CD4-positive, alpha-beta T cell (primary cell): ENCODE results near the gene RNF128. TPM values are rescaled to one million over a fixed set of nuclear protein-coding genes. Genes with fewer than 3 reads are reported as not detected.

Source experiments
- ATAC-seq: fragments of 200-7000 bp; cut with Tn5 transposase; one replicate; pipeline ENCODE4 v1.10.0; 2022; ENCODE audit warnings: mild to moderate bottlenecking; ENCODE audit not compliant: poor library complexity
- CTCF ChIA-PET: fragments of 350-600 bp; sonication (Branson Sonifier 250); formaldehyde crosslinking; loops from one replicate; lab custom pipeline; 2021; ENCODE audit warnings: antibody characterized with exemption, inconsistent platforms; lab: Charles Lee
- POLR2A ChIA-PET: fragments of 350-600 bp; sonication (Branson Sonifier 250); formaldehyde crosslinking; loops from one replicate; lab custom pipeline; 2021; ENCODE audit warnings: antibody characterized with exemption, inconsistent platforms; lab: Charles Lee
- DNase-seq, 14 experiments: peaks; one replicate each; pipeline ENCODE4 v3.0.0-alpha.2; 2013 to 2020; ENCODE audit warnings: mixed read lengths in 2 of 14
- H3K27ac ChIP-seq, 2 donors: one replicate each; pipeline versions ENCODE4 v1.5.1 to v1.7.0; 2013; ENCODE audit warnings: low read length in 2 of 2, low read depth in 1 of 2, mild to moderate bottlenecking in 1 of 2
- H3K27me3 ChIP-seq, 2 experiments: 1 replicate in 1 of 2; 2 replicates in 1 of 2; pipeline versions ENCODE4 v1.6.1 to v1.7.0; 2013; ENCODE audit warnings: low read length in 2 of 2, control low read depth in 1 of 2, mild to moderate bottlenecking in 1 of 2, moderate library complexity in 1 of 2; ENCODE audit not compliant: insufficient read depth in 2 of 2, control insufficient read depth in 1 of 2
- H3K36me3 ChIP-seq: one replicate; pipeline ENCODE4 v1.6.1; 2013; ENCODE audit warnings: low read length, control low read depth; ENCODE audit not compliant: insufficient read depth
- H3K4me1 ChIP-seq: one replicate; pipeline ENCODE4 v1.6.1; 2013; ENCODE audit warnings: low read length, control low read depth; ENCODE audit not compliant: insufficient read depth
- H3K4me3 ChIP-seq: one replicate; pipeline ENCODE4 v1.5.1; 2013; ENCODE audit warnings: mild to moderate bottlenecking, low read length, moderate library complexity
- H3K9me3 ChIP-seq, 2 experiments: 1 replicate in 1 of 2; 2 replicates in 1 of 2; pipeline versions ENCODE4 v1.6.1 to v1.7.0; 2013; ENCODE audit warnings: low read length in 2 of 2, mild to moderate bottlenecking in 2 of 2, control low read depth in 1 of 2, moderate library complexity in 1 of 2; ENCODE audit not compliant: control insufficient read depth in 1 of 2, insufficient read depth in 1 of 2
- H3K27ac Mint-ChIP-seq: one replicate; pipeline ENCODE4 v1.8.0; 2020; ENCODE audit warnings: mixed read lengths
- H3K27me3 Mint-ChIP-seq: one replicate; pipeline ENCODE4 v1.8.0; 2021; ENCODE audit warnings: mixed read lengths
- H3K36me3 Mint-ChIP-seq: one replicate; pipeline ENCODE4 v1.8.0; 2021; ENCODE audit warnings: low read depth, mixed read lengths
- H3K4me1 Mint-ChIP-seq: one replicate; pipeline ENCODE4 v1.8.0; 2021; ENCODE audit warnings: low read depth, mixed read lengths
- H3K4me3 Mint-ChIP-seq: one replicate; pipeline ENCODE4 v1.8.0; 2020; ENCODE audit warnings: mild to moderate bottlenecking, mixed read lengths
- H3K9me3 Mint-ChIP-seq: one replicate; pipeline ENCODE4 v1.8.0; 2020; ENCODE audit warnings: mixed read lengths
- CTCF ChIP-seq: fragments of 200-600 bp; IDR thresholded peaks from one replicate; pipeline ENCODE4 v1.8.0; 2022; ENCODE audit warnings: antibody characterized with exemption, mild to moderate bottlenecking
- intact Hi-C, 2 experiments: fragments of 100-400 bp; cut with DNase I in 1 of 2; cut with micrococcal nuclease in 1 of 2; formaldehyde crosslinking; loops; one replicate each; pipeline versions ENCODE4 v1.15.1 to v1.9.0; 2023 to 2025; cut with DNase I, micrococcal nuclease
- total RNA-seq, 174 experiments: library from RNA in 2 of 174; stranded (reverse) in 2 of 174; gene quantifications; one replicate each; pipeline ENCODE4 v1.2.3 and lab custom pipeline; 2021 to 2026

Gene RNF128
- total RNA-seq, 2 experiments from 2014 or later: not detected

DNA sequence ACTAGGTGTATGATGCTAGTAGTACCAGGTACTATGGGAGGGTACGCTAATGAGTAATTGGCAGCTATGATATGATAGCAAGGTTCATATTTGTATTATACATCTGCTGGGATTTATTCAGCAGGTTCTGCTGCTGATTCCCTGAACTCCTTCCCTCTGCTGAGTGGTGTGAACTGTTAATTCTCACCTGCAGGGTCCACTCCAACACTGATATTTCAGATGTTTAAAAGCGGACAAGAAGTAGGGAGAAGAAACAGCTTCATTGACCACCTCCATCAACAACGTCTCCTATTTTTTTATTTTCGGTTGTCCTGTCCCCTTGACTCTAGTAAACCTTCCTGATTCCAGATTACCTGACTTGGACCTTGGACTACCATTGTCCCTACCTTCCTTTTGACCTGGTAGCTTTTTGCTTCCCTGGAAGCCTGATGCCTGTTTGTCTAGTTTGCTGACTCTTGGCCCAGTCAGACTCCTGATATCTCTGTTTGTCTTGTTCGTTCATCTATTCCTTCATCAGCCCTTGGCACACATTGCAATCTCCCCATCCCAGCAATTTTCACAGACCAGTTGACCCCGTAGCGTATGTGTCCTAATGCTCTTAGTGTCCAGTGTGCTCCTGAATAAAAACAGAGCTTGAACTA, 34.0 kb upstream of the RNF128 start:
- no peak for ATAC-seq
- CTCF ChIA-PET: interaction anchor here (0.6 kb wide), 1 partner anchor 496 kb away, joined by 3 read pairs; no protein-coding TSS in a partner anchor

GRCh38 chrX:106696502-106696901, 30.0 kb upstream of the RNF128 start:
- no peaks in the 10 kb centered on the region for H3K27me3 ChIP-seq
- H3K9me3 Mint-ChIP-seq: no peaks in the 10 kb centered on the region
- ChIA-PET CTCF (no interaction called here), POLR2A (no interaction called here)
- H3K4me3 ChIP-seq: no peak overlapping the region
- no peak overlapping the region for H3K27ac ChIP-seq
- no peak overlapping the region for H3K27ac Mint-ChIP-seq
- H3K27me3 Mint-ChIP-seq: peaks cover 9% of the 10 kb centered on the region
- H3K4me1 Mint-ChIP-seq: no peaks in the 10 kb centered on the region
- ATAC-seq (no peak), DNase-seq (no peak)
- H3K4me3 Mint-ChIP-seq: no peak overlapping the region
- intact Hi-C loops: no loop called here
- no peak for TF ChIP-seq CTCF
- H3K9me3 ChIP-seq: no peaks in the 10 kb centered on the region
- H3K4me1 ChIP-seq: no peaks in the 10 kb centered on the region
- no peaks in the 10 kb centered on the region for H3K36me3 ChIP-seq
- no peaks in the 10 kb centered on the region for H3K36me3 Mint-ChIP-seq

More for the DNA sequence above, 34.0 kb upstream of the RNF128 start:
- POLR2A ChIA-PET: no interaction called here
- no peaks in the 10 kb centered on the region for H3K27me3 ChIP-seq
- Mint-ChIP-seq H3K4me3 (no peak overlapping the region), H3K9me3 (no peaks in the 10 kb centered on the region), H3K27me3 (peaks cover 8% of the 10 kb centered on the region), H3K4me1 (no peaks in the 10 kb centered on the region), H3K27ac (no peak overlapping the region), H3K36me3 (no peaks in the 10 kb centered on the region)
- H3K36me3 ChIP-seq: no peaks in the 10 kb centered on the region
- H3K27ac ChIP-seq: no peak overlapping the region
- DNase-seq: no peak
- no peak overlapping the region for H3K4me3 ChIP-seq
- TF ChIP-seq CTCF: no peak
- H3K4me1 ChIP-seq: no peaks in the 10 kb centered on the region
- intact Hi-C loops: no loop called here
- H3K9me3 ChIP-seq: no peaks in the 10 kb centered on the region

- ATAC-seq (no peak), DNase-seq (no peak)
- Mint-ChIP-seq H3K4me1 (no peaks in the 10 kb centered on the region), H3K27me3 (peaks cover 9% of the 10 kb centered on the region), H3K4me3 (no peak overlapping the region), H3K9me3 (no peaks in the 10 kb centered on the region), H3K36me3 (no peaks in the 10 kb centered on the region), H3K27ac (no peak overlapping the region)
- Histone ChIP-seq H3K9me3 (no peaks in the 10 kb centered on the region), H3K4me3 (no peak overlapping the region), H3K36me3 (no peaks in the 10 kb centered on the region), H3K4me1 (no peaks in the 10 kb centered on the region), H3K27ac (no peak overlapping the region), H3K27me3 (no peaks in the 10 kb centered on the region)
- TF ChIP-seq CTCF: no peak
- CTCF ChIA-PET: no interaction called here
- POLR2A ChIA-PET: no interaction called here
- intact Hi-C loops: no loop called here
Observed at GRCh38 chrX:106698693-106699092, 27.8 kb upstream of the RNF128 start.
